H1 (cell line): ENCODE measurements around the gene ZNF568. TPM values are rescaled to one million over a fixed set of nuclear protein-coding genes. Genes with fewer than 3 reads are reported as not detected.

ENCODE experiments used
- polyA plus RNA-seq, 7 experiments: library from polyadenylated mRNA; depleted of rRNA in 3 of 7; stranded (reverse) in 5 of 7; unstranded in 2 of 7; fragments of >200 nt in 5 of 7; fragments of 200-250 nt in 2 of 7; gene quantifications; 1 replicate in 5 of 7; 2 replicates in 1 of 7; 4 replicates in 1 of 7; pipeline versions ENCODE4 v1.2.1 to v1.2.3, GENCODE V29; 2011 to 2013; ENCODE audit warnings: missing spikeins in 2 of 7, mixed read lengths in 2 of 7
- total RNA-seq: library from RNA; stranded (reverse); fragmentation: NEBNext Ultra II Directional; extraction: Animal tissue kit (Norgen Biotek cat#: 25700); gene quantifications from 2 replicates; pipeline ENCODE4 v1.2.1, GENCODE V29; 2021

Gene ZNF568
- total and polyA plus RNA-seq, 2 of the 8 experiments (the other 6 are each of a cell fraction or from before 2014, with no cell fraction given): 1.6 to 2.4 TPM

Other genes starting within 250 kb of the ZNF568 start
- gene ZNF461, start 249.5 kb upstream of the ZNF568 start, total RNA-seq: 5.4 and 5.9 TPM in 2 replicates
- 0.93 and 1.1 TPM in 2 replicates for gene ZNF461, start 249.5 kb upstream of the ZNF568 start, polyA plus RNA-seq (2011; rRNA removed)
- gene ZNF567, start 228.7 kb upstream of the ZNF568 start, total RNA-seq: 10.5 and 10.6 TPM in 2 replicates
- 1.7 and 6.5 TPM in 2 replicates for gene ZNF567, start 228.7 kb upstream of the ZNF568 start, polyA plus RNA-seq (2011; rRNA removed)
- gene ZNF850, start 143.5 kb upstream of the ZNF568 start, total RNA-seq: 18.0 and 21.2 TPM in 2 replicates
- gene ZNF850, start 143.5 kb upstream of the ZNF568 start, polyA plus RNA-seq (2011; rRNA removed): 5.6 and 6.7 TPM in 2 replicates
- gene ZNF790, start 77.9 kb upstream of the ZNF568 start, total RNA-seq: 7.2 and 7.5 TPM in 2 replicates
- gene ZNF790, start 77.9 kb upstream of the ZNF568 start, polyA plus RNA-seq (2011; rRNA removed): 1.7 and 1.9 TPM in 2 replicates
- gene ZNF345, start 65.5 kb upstream of the ZNF568 start, total RNA-seq: 5.1 TPM in 2 replicates
- gene ZNF345, start 65.5 kb upstream of the ZNF568 start, polyA plus RNA-seq (2011; rRNA removed): 3.2 and 3.8 TPM in 2 replicates
- 2.3 and 3.3 TPM in 2 replicates for gene ZNF829, start within 50 bp of the ZNF568 start, total RNA-seq
- 0.97 and 1.3 TPM in 2 replicates for gene ZNF829, start within 50 bp of the ZNF568 start, polyA plus RNA-seq (2011; rRNA removed)
- gene ZNF420, start 162.1 kb downstream of the ZNF568 start, total RNA-seq: 8.8 and 10.5 TPM in 2 replicates
- gene ZNF420, start 162.1 kb downstream of the ZNF568 start, polyA plus RNA-seq (2011; rRNA removed): 1.1 and 1.7 TPM in 2 replicates